PC-3 (cell line): Measurements from ENCODE around the gene PCID2. TPM values are rescaled to one million over a fixed set of nuclear protein-coding genes. Genes with fewer than 3 reads are reported as not detected.

Experiments used
- ATAC-seq: fragments of 200-7000 bp; cut with Tn5 transposase; 2 replicates; pipeline ENCODE4 v1.9.1; 2020; ENCODE audit warnings: mild to moderate bottlenecking, moderate library complexity
- BruUV-seq: library from RNA; stranded (reverse); fragments of 400-500 nt; replicated peaks from 2 replicates; lab custom pipeline; 2021; lab: Mats Ljungman, UMichigan
- CTCF ChIA-PET: fragments of 300-600 bp; sonication (Branson Sonifier 250); formaldehyde crosslinking; loops from one replicate; lab custom pipeline; 2022; ENCODE audit warnings: antibody characterized with exemption; lab: Charles Lee
- POLR2A ChIA-PET: fragments of 300-600 bp; sonication (Branson Sonifier 250); formaldehyde crosslinking; loops from one replicate; lab custom pipeline; 2022; ENCODE audit warnings: antibody characterized with exemption; ENCODE audit not compliant: unreplicated experiment; lab: Charles Lee
- DNase-seq: peaks from one replicate; pipeline ENCODE4 v3.0.0-alpha.2; 2015
- H2AFZ ChIP-seq: fragments of 300-600 bp; sonication (generic); 2 replicates; pipeline ENCODE4 v1.6.0; 2016; ENCODE audit warnings: antibody characterized with exemption, low read length
- H3F3A ChIP-seq: fragments of 300-600 bp; sonication (generic); one replicate; pipeline ENCODE4 v1.6.0; 2017; ENCODE audit warnings: antibody characterized with exemption, low read length, control low read depth, mild to moderate bottlenecking; ENCODE audit not compliant: unreplicated experiment
- H3K27ac ChIP-seq: fragments of 300-600 bp; sonication (generic); 2 replicates; pipeline ENCODE4 v1.5.1; 2016; ENCODE audit warnings: mild to moderate bottlenecking, low read length
- H3K27me3 ChIP-seq: fragments of 300-600 bp; sonication (generic); 2 replicates; pipeline ENCODE4 v1.6.1; 2016; ENCODE audit warnings: low read length, mixed read lengths
- H3K36me3 ChIP-seq: fragments of 300-600 bp; sonication (generic); 2 replicates; pipeline ENCODE4 v1.6.1; 2016; ENCODE audit warnings: low read depth, mixed run types, low read length, mixed read lengths
- H3K4me1 ChIP-seq: fragments of 300-600 bp; sonication (generic); 2 replicates; pipeline ENCODE4 v1.5.1; 2016; ENCODE audit warnings: low read length; ENCODE audit not compliant: insufficient read depth
- H3K4me2 ChIP-seq: fragments of 300-600 bp; sonication (generic); 2 replicates; pipeline ENCODE4 v1.6.0; 2016; ENCODE audit warnings: low read length
- H3K4me3 ChIP-seq: fragments of 300-600 bp; sonication (generic); 2 replicates; pipeline ENCODE4 v1.5.1; 2016; ENCODE audit warnings: mild to moderate bottlenecking, low read length, mixed read lengths
- H3K79me2 ChIP-seq: fragments of 300-600 bp; sonication (generic); 2 replicates; pipeline ENCODE4 v1.6.1; 2017; ENCODE audit warnings: low read length, mixed read lengths
- H3K9ac ChIP-seq: fragments of 300-600 bp; sonication (generic); 2 replicates; pipeline ENCODE4 v1.6.0; 2016; ENCODE audit warnings: mild to moderate bottlenecking, low read length
- H3K9me2 ChIP-seq: fragments of 300-600 bp; sonication (generic); replicated peaks from 2 replicates; pipeline ENCODE4 v1.6.1; 2016; ENCODE audit warnings: mixed run types, low read length, mixed read lengths
- H3K9me3 ChIP-seq: fragments of 300-600 bp; sonication (generic); 2 replicates; pipeline ENCODE4 v1.6.1; 2016; ENCODE audit warnings: low read length, mixed read lengths
- H4K20me1 ChIP-seq: fragments of 300-600 bp; sonication (generic); 2 replicates; pipeline ENCODE4 v1.6.1; 2016; ENCODE audit warnings: low read length, mixed read lengths
- EZH2 ChIP-seq: fragments of 300-600 bp; sonication (generic); IDR thresholded peaks from one replicate; pipeline ENCODE4 v1.6.1; 2017; ENCODE audit warnings: antibody characterized with exemption, mild to moderate bottlenecking, low read length; ENCODE audit not compliant: unreplicated experiment
- EZH2phosphoT487 ChIP-seq: fragments of 300-600 bp; sonication (generic); IDR thresholded peaks from 2 replicates; pipeline ENCODE4 v1.6.1; 2018; ENCODE audit warnings: mild to moderate bottlenecking, antibody characterized with exemption, low read length, borderline replicate concordance
- intact Hi-C: fragments of 100-400 bp; cut with micrococcal nuclease; formaldehyde crosslinking; loops from 2 replicates; pipeline ENCODE4 v1.9.0; 2023
- total RNA-seq: library from RNA; depleted of rRNA; stranded (reverse); fragments of >200 nt; gene quantifications from 2 replicates; pipeline ENCODE4 v1.2.3, GENCODE V29; 2014
- TF ChIP-seq, protein P1 (sequence below): fragments of 300-600 bp; sonication (generic); conservative IDR thresholded peaks from 2 replicates; pipeline ENCODE4 v1.5.1; 2017; ENCODE audit warnings: antibody characterized with exemption, low read depth, mild to moderate bottlenecking, low read length

The PCID2 gene
- total RNA-seq, 1 experiment from 2014 or later, result 39.4 TPM

DNA sequence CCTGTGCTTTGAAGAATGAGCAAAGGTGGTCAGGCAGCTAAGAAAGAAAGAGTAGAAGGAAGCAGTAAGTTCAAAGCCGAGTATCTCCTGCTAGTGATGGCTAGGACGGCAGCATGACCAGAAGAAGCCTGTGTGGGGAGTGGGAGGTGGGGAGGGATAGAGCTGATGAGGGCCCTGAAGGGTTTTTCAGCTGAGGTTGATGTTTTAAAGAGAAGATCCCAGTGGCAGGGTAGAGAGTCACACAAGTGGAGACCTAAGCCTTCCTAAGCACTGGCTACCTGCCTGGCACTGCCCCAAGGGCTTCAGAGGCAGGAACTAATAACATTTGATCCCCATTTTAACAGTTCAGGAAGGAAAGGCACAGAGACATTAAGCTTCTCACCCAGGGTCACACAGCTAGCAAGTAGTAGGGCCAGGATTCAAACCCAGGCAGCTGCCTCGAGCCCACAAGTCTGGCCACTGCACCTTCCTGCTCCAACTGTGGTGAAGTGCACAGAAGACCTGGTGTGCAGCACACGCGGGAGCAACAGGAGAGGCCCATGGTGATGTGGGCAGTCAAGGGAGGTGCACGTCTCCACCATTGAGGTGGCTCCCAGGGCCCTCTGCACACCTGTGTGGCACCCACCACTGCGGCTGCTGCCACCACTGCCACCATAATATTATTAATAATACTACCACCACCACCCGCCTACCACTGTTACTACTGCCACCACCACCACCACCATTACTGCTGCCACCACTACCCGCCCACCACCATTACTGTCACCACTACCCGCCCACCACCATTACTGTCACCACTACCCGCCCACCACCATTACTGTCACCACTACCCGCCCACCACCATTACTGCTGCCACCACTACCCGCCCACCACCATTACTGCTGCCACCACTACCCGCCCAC, 23.1 kb upstream of the PCID2 start:
- ATAC-seq, result no peak
- BruUV-seq, result no TSS peak
- intact Hi-C loops, result no loop called here

DNA sequence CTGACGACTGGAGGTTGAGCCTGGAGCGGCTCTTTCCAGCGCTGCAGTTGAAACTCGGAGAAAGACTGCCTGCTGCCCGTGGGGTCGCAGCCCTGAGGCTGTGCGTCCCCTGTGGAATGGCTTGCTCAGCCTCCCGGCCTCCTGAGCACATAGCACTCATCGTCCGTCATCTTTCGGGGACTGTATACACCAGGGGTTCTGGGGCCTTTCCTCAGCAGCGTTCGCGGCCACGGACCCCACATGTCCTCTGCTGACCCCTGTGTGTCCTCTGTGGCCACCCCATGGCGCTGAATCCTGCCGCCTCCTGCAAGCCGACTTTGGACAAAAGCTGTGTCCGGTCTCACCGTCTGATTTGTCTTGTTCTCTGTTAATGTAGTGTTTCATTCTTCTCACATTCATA, 21.3 kb upstream of the PCID2 start:
- H3K9me2 ChIP-seq, result no peaks in the 10 kb centered on the region
- H3K27me3 ChIP-seq, result no peaks in the 10 kb centered on the region
- ATAC-seq (no peak), DNase-seq (no peak)
- H3K9me3 ChIP-seq, result no peaks in the 10 kb centered on the region
- H3F3A ChIP-seq, result no peaks in the 10 kb centered on the region
- peaks cover 4% of the 10 kb centered on the region; the same call in 1 of the 2 replicates for H3K79me2 ChIP-seq
- no peak overlapping the region for H3K27ac ChIP-seq
- H3K4me2 ChIP-seq, result no peak overlapping the region
- no peak overlapping the region for H3K9ac ChIP-seq
- POLR2A ChIA-PET, result no interaction called here
- intact Hi-C loops, result no loop called here
- no peak for TF ChIP-seq EZH2phosphoT487
- TF ChIP-seq, protein P1, sequence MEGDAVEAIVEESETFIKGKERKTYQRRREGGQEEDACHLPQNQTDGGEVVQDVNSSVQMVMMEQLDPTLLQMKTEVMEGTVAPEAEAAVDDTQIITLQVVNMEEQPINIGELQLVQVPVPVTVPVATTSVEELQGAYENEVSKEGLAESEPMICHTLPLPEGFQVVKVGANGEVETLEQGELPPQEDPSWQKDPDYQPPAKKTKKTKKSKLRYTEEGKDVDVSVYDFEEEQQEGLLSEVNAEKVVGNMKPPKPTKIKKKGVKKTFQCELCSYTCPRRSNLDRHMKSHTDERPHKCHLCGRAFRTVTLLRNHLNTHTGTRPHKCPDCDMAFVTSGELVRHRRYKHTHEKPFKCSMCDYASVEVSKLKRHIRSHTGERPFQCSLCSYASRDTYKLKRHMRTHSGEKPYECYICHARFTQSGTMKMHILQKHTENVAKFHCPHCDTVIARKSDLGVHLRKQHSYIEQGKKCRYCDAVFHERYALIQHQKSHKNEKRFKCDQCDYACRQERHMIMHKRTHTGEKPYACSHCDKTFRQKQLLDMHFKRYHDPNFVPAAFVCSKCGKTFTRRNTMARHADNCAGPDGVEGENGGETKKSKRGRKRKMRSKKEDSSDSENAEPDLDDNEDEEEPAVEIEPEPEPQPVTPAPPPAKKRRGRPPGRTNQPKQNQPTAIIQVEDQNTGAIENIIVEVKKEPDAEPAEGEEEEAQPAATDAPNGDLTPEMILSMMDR, result no peak
- no peak for TF ChIP-seq EZH2
- H4K20me1 ChIP-seq, result no peaks in the 10 kb centered on the region
- BruUV-seq, result no TSS peak
- no peak overlapping the region for H3K4me3 ChIP-seq
- H2AFZ ChIP-seq, result no peak overlapping the region
- CTCF ChIA-PET, result no interaction called here
- H3K36me3 ChIP-seq, result no peaks in the 10 kb centered on the region; the same call in 1 of the 2 replicates
- H3K4me1 ChIP-seq, result no peaks in the 10 kb centered on the region

More for the DNA sequence above, 23.1 kb upstream of the PCID2 start:
- Histone ChIP-seq H3K27me3 (no peaks in the 10 kb centered on the region), H3K4me3 (no peak overlapping the region), H3K4me2 (no peak overlapping the region), H3K9ac (no peak overlapping the region), H3K9me3 (no peaks in the 10 kb centered on the region), H3K9me2 (no peaks in the 10 kb centered on the region), H3F3A (no peaks in the 10 kb centered on the region), H3K27ac (no peak overlapping the region), H2AFZ (no peak overlapping the region), H3K4me1 (no peaks in the 10 kb centered on the region), H3K79me2 (no peaks in the 10 kb centered on the region), H3K36me3 (no peaks in the 10 kb centered on the region; the same call in 1 of the 2 replicates), H4K20me1 (no peaks in the 10 kb centered on the region)
- ChIA-PET CTCF (no interaction called here), POLR2A (no interaction called here)
- DNase-seq, result no peak
- no peak for TF ChIP-seq EZH2
- TF ChIP-seq EZH2phosphoT487, result no peak
- TF ChIP-seq, protein P1, result no peak

DNA sequence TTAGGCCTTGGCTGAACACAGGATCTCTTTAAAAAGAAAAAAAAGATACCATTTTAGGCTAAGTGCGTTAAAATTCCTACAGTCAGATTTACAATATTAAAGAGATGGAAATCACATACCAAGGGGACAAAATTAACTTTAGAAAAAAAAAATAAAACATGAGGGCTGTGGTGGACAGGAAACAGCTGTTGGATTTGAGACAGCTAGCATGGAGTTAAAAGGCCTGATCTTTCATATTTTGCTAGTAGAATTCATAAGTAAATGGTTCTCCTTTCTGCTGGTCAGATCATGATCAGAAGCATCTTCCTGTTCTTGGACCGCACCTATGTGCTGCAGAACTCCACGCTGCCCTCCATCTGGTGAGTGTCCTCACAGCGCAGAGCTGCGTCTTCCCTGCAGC, 20.7 kb upstream of the PCID2 start:
- ChIA-PET CTCF (no interaction called here), POLR2A (no interaction called here)
- no peak overlapping the region for H2AFZ ChIP-seq
- no TSS peak for BruUV-seq
- H3K4me1 ChIP-seq, result no peaks in the 10 kb centered on the region
- H3K79me2 ChIP-seq, result peaks cover 4% of the 10 kb centered on the region; the same call in 1 of the 2 replicates
- no peak for DNase-seq
- no peaks in the 10 kb centered on the region for H3K27me3 ChIP-seq
- no peaks in the 10 kb centered on the region; the same call in 1 of the 2 replicates for H3K36me3 ChIP-seq
- no peaks in the 10 kb centered on the region for H3K9me2 ChIP-seq
- no peaks in the 10 kb centered on the region for H3F3A ChIP-seq
- no peak overlapping the region for H3K9ac ChIP-seq
- no peak overlapping the region for H3K4me2 ChIP-seq
- H3K27ac ChIP-seq, result no peak overlapping the region
- ATAC-seq, result no peak
- intact Hi-C loops, result no loop called here
- H3K9me3 ChIP-seq, result no peaks in the 10 kb centered on the region
- TF ChIP-seq EZH2phosphoT487 (no peak), EZH2 (no peak)
- TF ChIP-seq, protein P1, result no peak
- H3K4me3 ChIP-seq, result no peak overlapping the region
- no peaks in the 10 kb centered on the region for H4K20me1 ChIP-seq
